GM12878 (cell line): ENCODE results near the gene DSG4. TPM values are rescaled to one million over a fixed set of nuclear protein-coding genes. Genes with fewer than 3 reads are reported as not detected.

Experiments used
- ATAC-seq: fragments of 200-7000 bp; cut with Tn5 transposase; 3 replicates; pipeline ENCODE4 v1.9.1; 2020; ENCODE audit warnings: mild to moderate bottlenecking, moderate library complexity
- BruUV-seq: library from RNA; stranded (reverse); fragments of 400-500 nt; replicated peaks from 2 replicates; lab custom pipeline; 2021; lab: Mats Ljungman, UMichigan
- CTCF ChIA-PET: fragments of 300-600 bp; sonication (Branson Sonifier 250); formaldehyde crosslinking; extraction: SDS; loops from one replicate; lab custom pipeline; 2021; ENCODE audit warnings: inconsistent platforms; lab: Yijun Ruan, JAX
- POLR2A ChIA-PET: fragments of 350-600 bp; formaldehyde crosslinking; extraction: SDS; loops from one replicate; lab custom pipeline; 2021; ENCODE audit warnings: inconsistent platforms; lab: Charles Lee
- RAD21 ChIA-PET: fragments of 300-600 bp; sonication (Branson Sonifier 250); formaldehyde crosslinking; loops from one replicate; lab custom pipeline; 2023; ENCODE audit warnings: antibody characterized with exemption; ENCODE audit not compliant: unreplicated experiment; lab: Charles Lee
- SMC1A ChIA-PET: fragments of 300-600 bp; sonication (Branson Sonifier 250); formaldehyde crosslinking; loops from one replicate; lab custom pipeline; 2023; ENCODE audit not compliant: unreplicated experiment, uncharacterized antibody; lab: Charles Lee
- DNase-seq: peaks from one replicate; pipeline ENCODE4 v3.0.0-alpha.2; 2011; ENCODE audit warnings: low read depth, low spot score
- FAIRE-seq: peaks from 3 replicates; lab custom pipeline; 2011; peaks lifted over from hg19 to GRCh38; lab: Jason Lieb, UNC
- H2AFZ ChIP-seq: 2 replicates; pipeline ENCODE4 v1.6.0; 2011; ENCODE audit warnings: low read depth, low read length, control low read depth; ENCODE audit not compliant: control insufficient read depth
- H3K27ac ChIP-seq: 2 replicates; pipeline ENCODE4 v1.5.1; 2011; ENCODE audit warnings: control low read depth; ENCODE audit not compliant: control insufficient read depth, insufficient read depth
- H3K27me3 ChIP-seq, 2 experiments: replicated peaks in 1 of 2; 2 replicates each; pipeline versions ENCODE4 v1.6.0 to v1.6.1; 2011; ENCODE audit warnings: low read length in 1 of 2; ENCODE audit not compliant: control insufficient read depth in 2 of 2, insufficient read depth in 2 of 2
- H3K36me3 ChIP-seq, 2 experiments: 2 replicates each; pipeline ENCODE4 v1.5.1; 2011; ENCODE audit warnings: low read length in 1 of 2; ENCODE audit not compliant: control insufficient read depth in 2 of 2, insufficient read depth in 2 of 2
- H3K4me1 ChIP-seq: 2 replicates; pipeline ENCODE4 v1.6.1; 2011; ENCODE audit warnings: mild to moderate bottlenecking, low read length, moderate library complexity, mixed read lengths; ENCODE audit not compliant: control insufficient read depth, insufficient read depth
- H3K4me2 ChIP-seq: 2 replicates; pipeline ENCODE4 v1.6.0; 2011; ENCODE audit warnings: control low read depth; ENCODE audit not compliant: control insufficient read depth, insufficient read depth
- H3K4me3 ChIP-seq: fragments of 200-600 bp; sonication (generic); 2 replicates; pipeline ENCODE4 v1.5.1; 2016
- H3K79me2 ChIP-seq: 2 replicates; pipeline ENCODE4 v1.6.0; 2011; ENCODE audit warnings: low read length; ENCODE audit not compliant: control insufficient read depth, insufficient read depth
- H3K9ac ChIP-seq: 2 replicates; pipeline ENCODE4 v1.8.0; 2011; ENCODE audit warnings: low read length, control low read depth, mixed read lengths; ENCODE audit not compliant: control insufficient read depth, insufficient read depth
- H3K9me3 ChIP-seq: replicated peaks from 3 replicates; pipeline ENCODE4 v1.5.1; 2011; ENCODE audit warnings: mild to moderate bottlenecking, low read length; ENCODE audit not compliant: control insufficient read depth, insufficient read depth
- H4K20me1 ChIP-seq: 2 replicates; pipeline ENCODE4 v1.6.0; 2011; ENCODE audit not compliant: control insufficient read depth, insufficient read depth
- IKZF1 ChIP-seq: fragments of 450-650 bp; conservative IDR thresholded peaks from 2 replicates; pipeline ENCODE4 v1.6.1; 2017; ENCODE audit warnings: antibody characterized with exemption, mild to moderate bottlenecking
- JUNB ChIP-seq: IDR thresholded peaks from 2 replicates; pipeline ENCODE4 v1.6.1; 2016; ENCODE audit warnings: antibody characterized with exemption, mild to moderate bottlenecking
- POLR2AphosphoS5 ChIP-seq: IDR thresholded peaks from 2 replicates; pipeline ENCODE4 v1.6.1; 2011; ENCODE audit warnings: mild to moderate bottlenecking, low read length, inconsistent platforms
- RUNX3 ChIP-seq: IDR thresholded peaks from 2 replicates; pipeline ENCODE4 v1.6.1; 2012; ENCODE audit warnings: low read length, inconsistent platforms
- SKIL ChIP-seq: fragments of 450-650 bp; IDR thresholded peaks from 2 replicates; pipeline ENCODE4 v1.6.1; 2017; ENCODE audit warnings: mild to moderate bottlenecking, low read depth, inconsistent platforms; ENCODE audit not compliant: poor library complexity, severe bottlenecking
- SMAD1 ChIP-seq: fragments of 450-650 bp; IDR thresholded peaks from 2 replicates; pipeline ENCODE4 v1.6.1; 2018; ENCODE audit warnings: mild to moderate bottlenecking, low read depth; ENCODE audit not compliant: partially characterized antibody
- SREBF2 ChIP-seq: IDR thresholded peaks from 2 replicates; pipeline ENCODE4 v1.6.1; 2012; ENCODE audit warnings: mild to moderate bottlenecking, low read length
- USF1 ChIP-seq: IDR thresholded peaks from 2 replicates; pipeline ENCODE4 v1.6.1; 2011; ENCODE audit warnings: borderline replicate concordance, low read depth, mild to moderate bottlenecking, moderate library complexity, mixed read lengths, low read length; ENCODE audit not compliant: insufficient read depth; ENCODE audit errors: extremely low read length
- WGBS: methylation state at CpG from one replicate; pipeline ENCODE4 v1.1.6; 2016; ENCODE audit warnings: low lambda C conversion rate; ENCODE audit not compliant: insufficient replicate concordance, insufficient coverage; ENCODE audit errors: missing lambda C conversion rate; 5-methylcytosine and 5-hydroxymethylcytosine counted together
- in situ Hi-C: fragments of 300-500 bp; cut with MboI; formaldehyde crosslinking; loops from 9 replicates; pipeline ENCODE4 v1.14.3; 2018; ENCODE audit warnings: mixed read lengths
- intact Hi-C: fragments of 100-400 bp; cut with micrococcal nuclease; formaldehyde crosslinking; loops from one replicate; pipeline ENCODE4 v1.14.2; 2022; ENCODE audit not compliant: unreplicated experiment
- polyA plus RNA-seq, 11 experiments: library from polyadenylated mRNA; depleted of rRNA in 4 of 11; unstranded in 6 of 11; stranded (reverse) in 5 of 11; fragments of >200 nt; fragmentation: Nextera tagmentation in 4 of 11; fragmentation: Illumina TruSeq in 1 of 11; extraction: Ambion mirVana in 4 of 11; extraction: Trizol in 1 of 11; gene quantifications; 1 replicate in 1 of 11; 2 replicates in 10 of 11; pipeline versions ENCODE4 v1.2.1 to v1.2.3, GENCODE V29; 2011 to 2016; ENCODE audit warnings: inconsistent platforms in 2 of 11, missing spikeins in 2 of 11, low read depth in 1 of 11
- total RNA-seq, 4 experiments: library from RNA; depleted of rRNA in 3 of 4; stranded (reverse); fragments of >200 nt in 3 of 4; fragmentation: Illumina TruSeq in 1 of 4; extraction: Trizol in 1 of 4; gene quantifications; 2 replicates each; pipeline versions ENCODE4 v1.2.1 to v1.2.3, GENCODE V29; 2013 to 2021
- TF ChIP-seq, protein P1 (sequence below): fragments of 450-650 bp; IDR thresholded peaks from 2 replicates; pipeline ENCODE4 v1.6.1; 2017; ENCODE audit warnings: mild to moderate bottlenecking, moderate library complexity

DSG4 gene
- total and polyA plus RNA-seq, 10 of the 15 experiments (the other 5 are each of a cell fraction or from before 2014, with no cell fraction given) = 0.07 to 0.59 (median 0.17) TPM; not detected in 1

DNA sequence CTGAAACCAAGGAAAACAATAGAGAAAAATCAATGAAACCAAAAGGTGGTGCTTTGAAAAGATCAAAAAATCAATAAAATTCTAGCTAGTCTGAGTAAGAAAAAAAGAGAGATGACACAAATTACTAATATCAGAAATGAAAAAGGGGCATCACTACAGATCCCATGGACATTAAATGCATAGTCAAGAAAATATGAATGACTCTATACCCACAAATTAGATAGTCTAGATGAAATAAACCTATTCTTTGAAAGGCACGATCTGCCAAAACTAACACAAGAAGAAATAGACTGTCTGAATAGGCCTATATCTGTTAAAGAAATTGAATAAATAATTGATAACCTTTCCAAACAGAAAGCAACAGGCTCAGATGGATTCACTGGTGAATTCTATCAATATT lies 55.7 kb downstream of the DSG4 start:
- 0% methylated on average over 1 of the region's 1 CpG for whole genome bisulfite sequencing
- CTCF ChIA-PET = interaction anchor here (0.6 kb wide), 1 partner anchor 22 kb away, joined by 3 read pairs; no protein-coding TSS in a partner anchor
- intact Hi-C loops (no loop called here), in situ Hi-C loops (no loop called here)
- H3K27me3 ChIP-seq = no peaks in the 10 kb centered on the region; a peak in 1 of 4 replicates
- H3K4me2 ChIP-seq = no peak overlapping the region
- no peaks in the 10 kb centered on the region for H3K4me1 ChIP-seq
- no peaks in the 10 kb centered on the region; the same call in 2 of the 3 replicates for H3K9me3 ChIP-seq
- POLR2A ChIA-PET = no interaction called here
- RAD21 ChIA-PET = no interaction called here
- SMC1A ChIA-PET = no interaction called here
- no peak overlapping the region for H3K9ac ChIP-seq
- no peaks in the 10 kb centered on the region for H3K79me2 ChIP-seq
- ATAC-seq (no peak), DNase-seq (no peak), FAIRE-seq (no peak)
- no TSS peak for BruUV-seq
- H3K27ac ChIP-seq = no peak overlapping the region
- no peak for TF ChIP-seq RUNX3
- no peak for TF ChIP-seq SKIL
- no peak overlapping the region for H3K4me3 ChIP-seq
- H2AFZ ChIP-seq = no peak overlapping the region
- no peaks in the 10 kb centered on the region for H4K20me1 ChIP-seq
- no peaks in the 10 kb centered on the region for H3K36me3 ChIP-seq

- DNase-seq (no peak), ATAC-seq (no peak), FAIRE-seq (no peak)
- H3K4me2 ChIP-seq = no peak overlapping the region
- no peaks in the 10 kb centered on the region for H3K36me3 ChIP-seq
- WGBS = 39% methylated on average over 3 of the region's 3 CpGs
- H2AFZ ChIP-seq = no peak overlapping the region
- H3K79me2 ChIP-seq = no peaks in the 10 kb centered on the region
- ChIA-PET POLR2A (interaction anchor here (0.9 kb wide), 1 partner anchor 27 kb away, joined by 3 read pairs; no protein-coding TSS in a partner anchor), RAD21 (interaction anchor here (1.0 kb wide), 1 partner anchor 12 kb away, joined by 4 read pairs; no protein-coding TSS in a partner anchor), CTCF (interaction anchor here (1.1 to 1.4 kb wide), 3 partner anchors 10 to 55 kb away, joined by 3 to 5 read pairs (median 3); no protein-coding TSS in a partner anchor), SMC1A (interaction anchor here (0.6 to 2.8 kb wide), 2 partner anchors 9 to 12 kb away, joined by 3 to 12 read pairs; no protein-coding TSS in a partner anchor)
- H3K9me3 ChIP-seq = no peaks in the 10 kb centered on the region
- intact Hi-C loops = no loop called here
- no peak overlapping the region for H3K4me3 ChIP-seq
- no peak overlapping the region for H3K9ac ChIP-seq
- in situ Hi-C loops = no loop called here
- H3K4me1 ChIP-seq = no peaks in the 10 kb centered on the region
- no peak overlapping the region for H3K27ac ChIP-seq
- BruUV-seq = no TSS peak
- H4K20me1 ChIP-seq = no peaks in the 10 kb centered on the region
- no peaks in the 10 kb centered on the region; a peak in 1 of 4 replicates for H3K27me3 ChIP-seq
- TF ChIP-seq, protein P1, sequence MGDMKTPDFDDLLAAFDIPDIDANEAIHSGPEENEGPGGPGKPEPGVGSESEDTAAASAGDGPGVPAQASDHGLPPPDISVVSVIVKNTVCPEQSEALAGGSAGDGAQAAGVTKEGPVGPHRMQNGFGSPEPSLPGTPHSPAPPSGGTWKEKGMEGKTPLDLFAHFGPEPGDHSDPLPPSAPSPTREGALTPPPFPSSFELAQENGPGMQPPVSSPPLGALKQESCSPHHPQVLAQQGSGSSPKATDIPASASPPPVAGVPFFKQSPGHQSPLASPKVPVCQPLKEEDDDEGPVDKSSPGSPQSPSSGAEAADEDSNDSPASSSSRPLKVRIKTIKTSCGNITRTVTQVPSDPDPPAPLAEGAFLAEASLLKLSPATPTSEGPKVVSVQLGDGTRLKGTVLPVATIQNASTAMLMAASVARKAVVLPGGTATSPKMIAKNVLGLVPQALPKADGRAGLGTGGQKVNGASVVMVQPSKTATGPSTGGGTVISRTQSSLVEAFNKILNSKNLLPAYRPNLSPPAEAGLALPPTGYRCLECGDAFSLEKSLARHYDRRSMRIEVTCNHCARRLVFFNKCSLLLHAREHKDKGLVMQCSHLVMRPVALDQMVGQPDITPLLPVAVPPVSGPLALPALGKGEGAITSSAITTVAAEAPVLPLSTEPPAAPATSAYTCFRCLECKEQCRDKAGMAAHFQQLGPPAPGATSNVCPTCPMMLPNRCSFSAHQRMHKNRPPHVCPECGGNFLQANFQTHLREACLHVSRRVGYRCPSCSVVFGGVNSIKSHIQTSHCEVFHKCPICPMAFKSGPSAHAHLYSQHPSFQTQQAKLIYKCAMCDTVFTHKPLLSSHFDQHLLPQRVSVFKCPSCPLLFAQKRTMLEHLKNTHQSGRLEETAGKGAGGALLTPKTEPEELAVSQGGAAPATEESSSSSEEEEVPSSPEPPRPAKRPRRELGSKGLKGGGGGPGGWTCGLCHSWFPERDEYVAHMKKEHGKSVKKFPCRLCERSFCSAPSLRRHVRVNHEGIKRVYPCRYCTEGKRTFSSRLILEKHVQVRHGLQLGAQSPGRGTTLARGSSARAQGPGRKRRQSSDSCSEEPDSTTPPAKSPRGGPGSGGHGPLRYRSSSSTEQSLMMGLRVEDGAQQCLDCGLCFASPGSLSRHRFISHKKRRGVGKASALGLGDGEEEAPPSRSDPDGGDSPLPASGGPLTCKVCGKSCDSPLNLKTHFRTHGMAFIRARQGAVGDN = no peak
- TF ChIP-seq SMAD1 = no peak
- TF ChIP-seq POLR2AphosphoS5 = no peak
- no peak for TF ChIP-seq IKZF1
- TF ChIP-seq USF1 = no peak
- no peak for TF ChIP-seq JUNB
- no peak for TF ChIP-seq SREBF2
Measured at GRCh38 chr18:31436825-31437224, 60.2 kb downstream of the DSG4 start.
